DMS 273 treated with DMSO at 0.1 percent for 48 hours (cell line): ENCODE data around the gene CCDC57.
"Not testable (repeated sequence)": the region's sequence is repeated elsewhere in the genome, so short reads cannot be mapped to it uniquely, and the experiment has no call there.

Source experiments
- DNase-seq: peaks from one replicate; lab custom pipeline; 2025; lab: John Stamatoyannopoulos, UW

Gene CCDC57

DNA sequence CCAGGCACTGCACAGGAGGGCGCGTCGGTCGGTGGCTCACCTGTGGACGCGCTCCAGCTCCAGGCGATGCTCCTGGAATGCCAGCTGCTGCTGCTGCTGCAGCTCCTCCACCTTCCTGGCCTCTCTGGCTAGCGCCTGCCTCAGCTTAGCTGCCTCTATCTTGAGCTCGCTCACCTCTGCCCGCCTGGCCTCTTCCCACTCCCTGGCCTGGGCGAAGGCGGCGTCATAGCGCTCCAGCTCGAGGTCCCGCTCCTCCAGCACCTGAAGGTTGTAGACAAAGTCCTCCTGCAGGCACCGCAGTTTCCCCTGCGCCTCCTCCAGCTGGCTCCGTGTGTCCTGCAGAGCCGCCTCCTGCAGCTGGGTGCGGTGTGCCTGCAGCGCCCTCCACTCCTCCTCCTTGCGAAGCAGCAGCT is 11.1 kb downstream of the CCDC57 start:
- DNase-seq: no peak

- no peak for DNase-seq
Measured at GRCh38 chr17:82200743-82201497, 11.7 kb downstream of the CCDC57 start.

DNA sequence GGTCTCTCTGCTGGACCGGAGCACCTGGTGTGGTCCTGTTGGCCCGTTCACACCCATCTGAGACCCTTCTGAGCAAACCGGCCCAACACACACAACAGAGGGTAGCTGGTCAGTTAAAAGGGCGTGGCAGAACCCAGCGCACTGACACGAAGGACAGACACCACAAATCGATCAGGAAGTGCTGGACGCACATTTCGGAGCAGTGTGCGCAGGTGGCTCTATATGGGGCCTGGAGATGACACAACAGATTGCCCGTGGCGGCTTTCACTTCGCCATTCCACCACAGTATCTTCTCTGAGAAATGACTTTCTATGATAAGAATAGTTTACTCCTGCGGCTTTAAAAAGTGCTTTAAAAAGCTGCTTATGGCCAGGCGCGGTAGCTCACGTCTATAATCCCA is 12.5 kb downstream of the CCDC57 start:
- DNase-seq: no peak

DNA sequence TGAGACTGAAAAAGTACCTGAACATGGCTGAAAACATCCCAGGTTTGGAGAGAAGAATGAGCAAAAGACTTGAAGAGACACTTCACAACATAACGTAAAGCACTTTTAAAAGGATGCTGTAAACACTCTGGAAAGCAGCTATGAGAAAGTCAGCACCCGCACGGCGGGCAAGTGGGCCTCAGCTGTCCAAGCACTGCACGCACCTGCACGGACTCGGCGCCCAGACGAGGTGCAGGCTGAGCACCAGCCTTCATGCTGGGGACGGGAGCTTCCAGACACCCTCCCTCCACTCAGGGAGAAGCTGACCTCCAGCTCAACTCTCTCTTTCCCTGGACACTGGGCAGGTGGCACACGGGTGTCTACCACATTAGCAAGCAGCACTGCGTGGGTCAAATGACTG is 13.1 kb downstream of the CCDC57 start:
- DNase-seq: no peak

DNA sequence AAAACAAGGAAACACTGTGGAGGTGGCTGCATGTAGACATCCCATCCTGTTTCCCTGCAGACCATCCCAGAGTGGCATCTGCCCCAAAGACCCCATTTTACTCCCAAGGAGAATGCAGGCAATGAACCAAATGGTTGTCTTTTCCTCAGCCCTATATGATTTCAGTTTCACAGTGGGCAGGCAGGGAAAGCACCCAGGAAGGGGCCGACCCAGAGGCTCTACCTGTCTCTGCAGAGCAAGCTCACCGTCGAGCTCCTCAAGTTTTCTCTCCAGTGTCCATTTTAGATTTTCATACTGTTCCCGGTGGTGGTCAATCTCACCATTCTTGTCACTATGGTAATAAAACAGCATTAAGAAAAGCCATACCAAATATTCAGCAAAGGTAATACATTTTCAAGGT is 14.6 kb downstream of the CCDC57 start:
- DNase-seq: no peak

GRCh38 chr17:82195675-82196672 is 16.7 kb downstream of the CCDC57 start:
- DNase-seq: no peak

DNA sequence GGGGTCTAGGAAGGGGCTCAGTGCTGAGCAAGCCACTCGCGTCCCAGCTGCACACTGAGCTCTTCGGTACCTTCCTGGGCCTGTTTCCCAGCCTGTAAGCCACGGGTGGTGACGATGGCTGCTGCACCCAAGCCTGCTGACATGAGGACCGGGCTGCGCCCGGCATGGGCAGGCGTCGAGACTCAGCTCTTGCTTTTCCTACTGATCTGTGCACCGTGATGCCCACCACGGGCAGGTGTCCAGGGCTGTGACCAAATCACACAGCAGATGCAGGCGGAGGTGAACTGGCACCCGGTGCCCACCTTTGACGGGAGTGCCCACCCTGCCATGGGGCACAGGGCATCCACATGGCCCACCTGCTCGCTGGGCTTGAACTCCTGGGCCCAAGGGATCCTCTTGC is 17.9 kb downstream of the CCDC57 start:
- no peak for DNase-seq

DNA sequence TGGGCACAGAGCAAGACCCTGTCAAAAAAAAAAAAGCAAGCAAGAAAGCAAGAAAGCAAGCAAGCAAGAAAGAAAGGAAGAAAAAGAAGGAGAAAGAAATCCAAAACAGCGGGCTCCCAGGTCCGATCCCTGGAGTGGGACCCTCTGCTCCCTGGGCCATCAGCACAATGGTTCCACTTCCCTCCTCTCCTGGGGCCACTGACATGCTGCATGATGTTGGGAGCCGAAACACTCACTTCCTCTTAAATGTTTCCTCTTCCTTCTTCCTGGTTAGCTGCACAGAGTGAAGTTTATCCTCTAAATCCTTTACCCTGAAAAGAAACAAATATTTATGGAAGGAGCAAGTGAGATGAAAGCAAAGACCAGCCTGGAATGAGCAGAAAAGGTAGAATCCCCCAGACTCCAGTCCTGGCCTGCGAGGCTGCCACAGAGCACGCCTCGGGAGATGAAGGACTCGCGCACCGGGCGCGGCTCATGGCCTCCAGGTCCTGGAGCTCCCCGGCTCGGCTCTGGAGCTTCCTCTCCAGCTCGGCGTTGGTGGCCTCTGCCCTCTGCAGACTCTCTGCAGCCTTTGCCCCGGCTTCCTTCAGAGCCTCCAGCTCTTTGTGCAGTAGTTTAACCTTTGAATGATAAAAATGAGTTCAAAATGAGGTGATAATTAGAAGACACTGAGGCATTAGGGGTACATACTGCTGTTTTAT is 19.0 kb downstream of the CCDC57 start:
- no peak for DNase-seq

DNA sequence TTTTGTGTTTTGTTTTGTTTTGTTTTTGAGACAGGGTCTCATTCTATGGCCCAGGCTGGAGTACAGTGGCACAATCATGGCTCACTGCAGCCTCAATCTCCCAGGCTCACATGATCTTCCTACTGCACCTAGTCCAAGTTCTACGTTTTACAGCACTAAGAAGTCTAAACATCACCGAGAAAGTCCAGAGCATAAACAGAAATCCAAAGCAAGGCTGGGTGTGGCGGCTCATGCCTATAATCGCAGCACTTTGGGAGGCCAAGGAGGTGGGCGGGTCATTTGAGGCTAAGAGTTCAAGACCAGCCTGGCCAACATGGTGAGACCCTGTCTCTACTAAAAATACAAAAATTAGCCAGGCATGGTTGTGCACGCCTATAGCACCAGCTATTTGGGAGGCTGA is 19.6 kb downstream of the CCDC57 start:
- not testable (repeated sequence) for DNase-seq

- no peak for DNase-seq
Measured at GRCh38 chr17:82188001-82188961, 24.4 kb downstream of the CCDC57 start.

GRCh38 chr17:82187500-82187899 is 25.1 kb downstream of the CCDC57 start:
- DNase-seq: no peak

DNA sequence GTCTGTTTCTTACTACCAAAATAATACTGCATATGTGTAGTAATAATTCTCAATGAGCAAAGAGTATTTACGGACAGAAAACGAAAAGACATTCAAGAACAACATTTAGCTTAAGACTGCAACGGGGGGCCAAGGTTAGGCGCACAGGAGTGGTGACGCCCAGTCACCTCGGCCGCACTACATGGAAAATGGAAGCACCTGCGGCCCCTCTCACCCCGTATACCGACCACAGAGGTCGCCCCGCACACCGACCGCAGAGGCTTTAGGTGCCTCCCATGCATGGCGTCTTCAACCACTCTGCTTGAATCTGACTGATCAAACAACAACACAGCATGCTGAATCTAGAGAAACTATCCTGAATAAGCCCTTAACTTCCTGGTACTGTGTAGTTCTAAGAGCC is 26.4 kb downstream of the CCDC57 start:
- DNase-seq: no peak

- no peak for DNase-seq
Measured at GRCh38 chr17:82184761-82185160, 27.9 kb downstream of the CCDC57 start.

GRCh38 chr17:82180776-82181528 is 31.7 kb downstream of the CCDC57 start:
- DNase-seq: no peak

DNA sequence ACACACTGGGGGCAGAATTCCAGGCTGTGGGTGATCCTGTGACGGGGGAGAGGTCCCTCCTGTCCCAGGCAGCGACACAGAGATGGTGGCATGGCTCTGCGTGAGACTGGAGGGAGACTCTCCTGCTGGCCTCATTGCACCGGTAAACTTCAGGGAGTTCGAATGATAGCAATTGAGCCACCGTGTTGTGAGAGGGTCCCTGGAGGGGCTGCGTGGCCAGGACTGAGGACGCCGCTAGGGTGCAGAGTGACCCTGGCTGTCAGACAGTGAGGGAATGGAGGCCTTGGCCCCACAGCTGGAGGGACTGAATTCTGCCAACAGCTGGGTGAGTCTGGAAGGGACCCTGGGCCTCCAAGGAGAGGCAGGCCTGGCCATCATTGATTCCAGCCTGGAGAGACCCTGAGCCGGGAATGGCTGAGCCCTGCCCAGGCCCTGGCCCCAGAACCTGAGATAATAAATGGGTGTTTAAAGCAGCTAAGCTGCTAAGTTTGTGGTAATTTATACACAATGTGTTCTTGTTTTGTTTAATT is 32.6 kb downstream of the CCDC57 start:
- no peak for DNase-seq

DNA sequence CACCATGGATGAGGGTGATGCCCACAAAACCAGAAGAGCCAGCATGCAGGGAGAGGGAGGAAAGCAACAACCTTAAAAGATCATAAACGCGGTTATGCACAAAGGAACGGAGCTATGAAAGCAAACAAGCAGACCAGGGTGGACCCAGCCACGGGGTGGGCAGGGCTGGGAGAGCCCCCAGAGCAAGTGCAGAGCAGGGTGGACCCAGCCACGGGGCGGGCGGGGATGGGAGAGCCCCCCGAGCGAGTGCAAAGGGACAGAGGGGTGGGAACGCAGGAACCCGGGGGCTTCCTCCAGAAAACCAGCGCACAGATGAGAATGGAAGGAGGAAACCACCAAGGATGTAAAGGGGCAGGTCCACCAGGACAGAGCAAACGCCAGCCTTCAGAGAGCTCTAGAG is 33.2 kb downstream of the CCDC57 start:
- no peak for DNase-seq

DNA sequence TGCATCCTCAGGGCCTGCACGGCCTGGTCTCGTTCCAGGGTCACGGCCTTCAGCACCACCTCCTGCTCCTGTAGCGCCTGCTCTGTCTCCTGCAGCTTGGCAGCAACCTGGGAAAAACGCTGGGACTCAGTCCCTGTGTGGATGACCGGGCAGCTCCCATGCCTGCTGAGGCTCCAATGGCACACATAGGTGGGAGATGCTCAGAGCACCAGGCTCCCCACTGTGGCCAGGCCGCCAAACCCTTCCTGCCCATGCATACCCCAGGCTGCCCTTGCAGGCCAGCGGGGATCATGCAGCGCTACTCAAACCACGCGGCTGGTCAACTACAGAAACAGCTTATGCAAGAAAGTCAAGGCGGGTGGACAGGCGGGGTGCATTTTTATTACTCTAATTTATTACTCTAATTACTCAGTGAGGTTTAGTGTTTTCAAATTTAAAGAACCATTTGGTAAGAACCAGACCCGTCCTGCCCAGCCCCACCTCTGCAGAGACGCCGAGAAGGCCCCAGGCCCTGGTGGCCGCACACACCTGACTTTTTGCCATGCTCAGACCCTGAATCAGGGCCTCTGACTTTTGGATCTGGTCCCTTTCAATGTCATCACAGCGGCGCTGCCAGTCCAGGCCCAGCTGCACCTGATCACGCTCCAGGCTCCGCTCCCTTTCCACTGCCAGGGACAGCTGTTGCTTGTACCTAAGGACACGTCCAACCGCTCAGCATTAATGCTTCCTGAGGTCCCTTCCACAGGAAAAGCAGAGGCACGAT is 34.0 kb downstream of the CCDC57 start:
- no peak for DNase-seq

DNA sequence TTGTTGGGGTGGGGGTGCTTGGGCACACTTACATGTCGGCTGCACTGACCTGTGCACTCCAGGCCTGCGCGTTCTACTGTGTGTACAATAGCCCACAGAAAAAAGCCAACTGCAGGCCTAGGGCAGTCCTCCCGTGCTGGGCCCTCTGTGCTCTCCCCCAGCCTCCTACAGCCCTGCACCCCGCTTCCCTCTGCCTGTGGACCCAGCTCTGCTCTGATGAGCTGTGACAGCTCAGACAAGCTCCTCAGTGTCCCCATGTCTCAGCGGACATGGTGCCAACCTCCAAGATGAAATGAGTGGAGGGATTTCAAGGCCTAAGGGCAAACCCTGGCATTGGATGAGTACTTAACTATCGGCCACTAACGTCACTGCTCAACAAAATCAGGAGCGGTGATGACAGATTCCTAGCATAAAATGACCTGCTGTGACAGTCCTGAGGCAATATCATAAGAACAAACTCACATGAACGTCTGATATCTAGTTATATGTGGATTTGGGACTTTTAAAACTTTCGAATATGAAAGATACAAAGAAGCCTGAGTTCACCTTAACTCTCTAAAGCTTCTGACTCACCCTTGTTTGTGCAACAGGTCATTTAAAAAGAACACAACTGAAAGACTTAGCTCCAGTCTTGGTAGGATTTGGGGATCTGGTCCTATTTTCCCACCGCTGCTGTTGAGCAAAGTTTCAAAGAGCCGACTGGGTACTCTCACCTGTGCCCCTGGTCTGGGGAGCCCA is 34.7 kb downstream of the CCDC57 start:
- DNase-seq: no peak

- DNase-seq: no peak
Measured at GRCh38 chr17:82177276-82177675, 35.4 kb downstream of the CCDC57 start.
